Activated T-helper 1 cell treated with Interleukin-2 at 50 U/mL for 16 hours (primary cell): ENCODE data around the gene COG1.

ENCODE experiments used
- DNase-seq: peaks from one replicate; pipeline ENCODE4 v3.0.0-alpha.2; 2020; ENCODE audit warnings: low read depth

COG1 gene

DNA sequence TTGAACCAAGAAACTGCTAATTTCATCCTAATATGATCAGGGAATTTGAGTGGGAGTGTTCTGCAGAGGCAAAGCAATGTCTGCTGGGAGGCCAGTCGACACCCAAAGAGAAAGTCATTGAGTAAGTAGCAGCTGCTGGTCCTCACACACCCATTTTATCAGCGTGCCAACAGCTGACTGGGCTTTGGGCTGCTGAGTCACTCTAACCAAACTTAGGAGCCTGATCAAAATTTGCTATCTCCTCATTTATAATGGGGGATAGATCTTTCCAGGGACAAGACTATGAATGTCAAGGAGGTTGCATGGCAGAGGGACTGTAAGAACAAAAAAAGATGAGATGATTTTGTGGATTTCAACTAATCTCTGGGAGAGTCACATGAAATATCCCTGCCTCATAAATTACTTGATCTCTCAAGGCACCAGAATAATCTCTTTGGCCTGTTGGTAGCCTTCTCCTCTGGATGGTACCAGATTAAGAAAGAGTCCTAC is 35.9 kb downstream of the COG1 start:
- DNase-seq = no peak

DNA sequence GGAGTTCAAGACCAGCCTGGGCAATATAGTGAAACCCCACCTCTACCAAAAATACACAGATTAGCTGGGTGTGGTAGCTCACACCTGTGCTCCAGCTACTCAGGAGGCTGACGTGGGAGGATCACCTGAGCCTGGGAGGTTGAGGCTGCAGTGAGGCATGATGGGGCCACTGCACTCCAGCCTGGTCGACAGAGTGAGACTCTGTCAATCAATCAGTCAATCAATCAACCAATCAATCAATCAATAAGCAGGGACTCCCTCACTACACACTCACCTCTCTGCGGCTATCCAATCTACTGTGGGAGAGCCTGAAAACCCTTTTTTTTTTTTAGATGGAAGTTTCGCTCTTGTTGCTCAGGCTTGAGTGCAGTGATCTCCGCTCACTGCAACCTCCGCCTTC is 37.2 kb downstream of the COG1 start:
- DNase-seq = no peak

- DNase-seq = no peak
Observed at GRCh38 chr17:73231395-73231794, 38.5 kb downstream of the COG1 start.

DNA sequence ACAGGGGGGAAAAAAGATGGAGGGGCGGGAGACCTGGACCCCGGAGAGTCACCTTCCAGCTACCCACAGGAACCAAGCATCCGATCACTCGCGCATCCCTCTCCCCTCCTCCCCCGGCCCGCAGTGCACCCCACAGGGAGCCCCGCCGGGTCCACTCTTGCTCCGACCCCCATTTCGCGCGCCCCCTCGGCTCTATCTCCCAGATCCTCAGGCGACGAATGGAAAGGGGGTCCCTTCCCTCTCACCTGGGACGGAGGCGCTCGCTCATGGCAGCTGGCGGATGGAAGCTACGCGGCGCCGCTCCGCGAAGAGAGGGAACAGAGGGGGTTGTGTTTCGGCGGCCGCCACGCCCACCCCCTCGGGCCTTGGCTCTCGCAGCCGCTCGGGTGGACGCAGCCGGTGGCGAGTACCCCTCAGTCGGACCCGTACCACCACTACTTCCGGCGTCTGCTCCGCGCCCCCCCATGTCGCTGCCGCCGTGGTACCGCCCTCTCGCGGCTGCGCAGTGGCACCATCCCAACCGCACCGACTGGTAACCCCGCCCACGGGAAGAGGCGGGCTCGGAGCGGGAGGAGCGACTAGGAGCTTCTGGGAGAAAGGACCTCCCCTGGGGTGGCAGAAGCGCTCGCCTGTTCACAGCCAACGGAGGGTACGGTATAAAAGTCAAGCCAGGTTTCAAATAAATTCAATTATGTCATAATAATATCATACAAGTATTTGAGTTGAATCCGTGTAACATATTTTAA is 39.2 kb downstream of the COG1 start:
- DNase-seq = peak; percentile 96

DNA sequence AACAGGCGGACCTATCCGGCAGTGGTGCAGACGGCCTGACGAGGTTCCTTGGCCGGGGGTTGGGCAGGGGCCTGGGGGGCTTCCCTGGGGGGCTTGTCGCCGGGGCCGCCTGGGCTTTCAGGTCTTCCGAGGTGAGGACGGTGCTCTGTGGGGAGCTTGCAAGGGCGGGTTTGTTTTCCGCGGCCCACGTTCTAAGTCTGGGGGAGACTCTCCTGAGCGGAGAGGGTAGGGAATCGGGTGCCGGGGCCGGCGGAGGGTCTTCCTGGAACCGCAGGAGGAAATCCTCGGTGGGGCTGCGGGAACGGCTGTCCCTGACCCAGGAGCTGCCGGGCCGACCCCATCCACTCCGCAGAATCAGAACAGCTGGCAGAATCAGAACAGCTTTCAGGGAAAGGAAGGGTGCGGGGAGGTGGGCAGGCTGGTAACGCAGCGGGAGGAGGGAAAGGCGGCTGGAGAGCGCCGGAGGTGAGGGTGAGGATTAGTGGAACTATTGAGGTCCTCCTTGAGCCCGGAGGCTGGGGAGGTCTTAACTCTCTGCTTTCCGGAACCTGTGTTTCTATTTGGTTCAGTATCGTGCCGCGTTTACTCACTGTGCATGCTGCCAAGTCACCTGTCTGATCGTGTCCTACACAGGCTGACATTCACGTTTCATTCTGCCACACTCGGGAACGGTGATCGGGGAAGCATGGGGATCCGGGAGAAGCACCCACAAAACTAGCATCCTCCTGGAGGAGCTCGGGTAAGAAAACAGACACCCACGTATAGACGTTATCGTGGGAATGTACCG is 39.9 kb downstream of the COG1 start:
- no peak for DNase-seq

GRCh38 chr17:73234736-73235135 is 41.9 kb downstream of the COG1 start:
- no peak for DNase-seq

DNA sequence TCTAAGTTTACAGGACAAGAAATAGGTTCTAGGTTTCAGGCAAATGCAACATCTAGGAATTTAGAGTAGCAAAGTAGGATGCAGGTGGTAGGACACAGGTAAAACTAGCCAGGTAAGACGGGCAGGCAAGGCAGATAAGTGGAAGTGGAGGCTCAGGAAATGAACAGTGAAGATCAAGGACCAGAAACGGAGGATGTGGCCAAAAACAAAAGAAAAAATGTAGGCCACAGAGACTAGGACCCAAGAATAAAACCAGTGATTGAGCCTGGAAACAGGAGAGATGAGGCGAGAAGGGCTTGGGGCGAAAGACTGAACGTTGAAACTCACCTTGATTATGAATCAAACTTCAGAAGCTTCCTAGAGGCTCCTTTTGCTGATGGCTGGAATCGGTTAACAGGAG is 44.9 kb downstream of the COG1 start:
- DNase-seq = no peak

- DNase-seq = no peak
Observed at GRCh38 chr17:73240561-73240960, 47.7 kb downstream of the COG1 start.

DNA sequence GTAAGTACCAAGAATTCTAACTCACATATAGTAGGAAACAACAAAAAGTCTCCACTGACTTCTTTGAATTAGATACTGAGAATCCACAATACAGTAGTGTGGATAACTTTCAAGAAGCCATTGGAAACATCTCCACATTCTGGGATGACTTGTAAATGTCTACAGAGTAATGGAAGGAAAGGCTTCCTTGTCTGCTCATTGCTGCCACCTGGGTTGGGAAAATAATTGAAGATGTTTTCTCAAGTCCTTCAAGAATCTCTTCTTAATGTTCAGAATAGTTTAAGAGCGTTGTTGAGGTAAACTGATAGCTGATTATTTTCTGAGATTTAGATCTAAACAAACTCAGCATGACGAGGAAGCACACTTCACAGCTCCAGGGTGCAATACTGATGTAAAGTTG is 54.9 kb downstream of the COG1 start:
- no peak for DNase-seq

DNA sequence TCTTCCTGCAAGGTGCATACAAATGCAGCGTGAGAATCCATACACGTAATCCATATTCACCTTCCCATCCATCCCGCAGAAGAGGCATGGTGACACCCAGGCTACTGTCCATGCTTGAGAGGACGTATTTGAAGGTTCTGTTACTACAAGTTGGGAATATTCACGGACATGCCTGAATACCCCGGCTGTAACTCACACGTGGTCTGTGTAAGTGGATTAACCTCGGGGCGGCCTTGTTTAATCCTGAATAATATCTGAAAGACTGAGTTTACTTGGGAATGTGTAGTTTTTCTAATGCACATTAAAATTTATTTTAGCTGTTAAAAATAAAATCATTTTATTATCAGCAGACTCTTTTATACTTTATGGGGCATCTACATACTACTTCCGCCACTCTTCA is 55.7 kb downstream of the COG1 start:
- no peak for DNase-seq

DNA sequence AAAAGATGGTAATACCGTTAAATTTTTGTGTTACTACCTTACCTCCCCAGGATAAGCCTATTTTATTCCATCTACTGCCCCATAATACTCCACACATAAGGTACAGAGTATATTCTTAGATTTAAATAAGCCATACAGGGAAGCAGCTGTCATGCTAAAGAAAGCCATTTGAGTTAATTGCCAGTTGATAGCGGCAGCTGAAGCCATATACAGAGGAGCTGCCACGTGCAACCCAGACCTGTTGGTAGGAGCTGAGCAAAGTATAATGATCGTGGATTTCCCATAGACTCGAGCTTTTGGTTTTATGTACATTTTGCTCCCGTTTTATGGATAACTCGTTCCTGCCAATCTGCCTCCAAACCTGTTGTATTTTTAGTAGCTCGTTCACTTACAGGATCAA is 56.8 kb downstream of the COG1 start:
- no peak for DNase-seq

DNA sequence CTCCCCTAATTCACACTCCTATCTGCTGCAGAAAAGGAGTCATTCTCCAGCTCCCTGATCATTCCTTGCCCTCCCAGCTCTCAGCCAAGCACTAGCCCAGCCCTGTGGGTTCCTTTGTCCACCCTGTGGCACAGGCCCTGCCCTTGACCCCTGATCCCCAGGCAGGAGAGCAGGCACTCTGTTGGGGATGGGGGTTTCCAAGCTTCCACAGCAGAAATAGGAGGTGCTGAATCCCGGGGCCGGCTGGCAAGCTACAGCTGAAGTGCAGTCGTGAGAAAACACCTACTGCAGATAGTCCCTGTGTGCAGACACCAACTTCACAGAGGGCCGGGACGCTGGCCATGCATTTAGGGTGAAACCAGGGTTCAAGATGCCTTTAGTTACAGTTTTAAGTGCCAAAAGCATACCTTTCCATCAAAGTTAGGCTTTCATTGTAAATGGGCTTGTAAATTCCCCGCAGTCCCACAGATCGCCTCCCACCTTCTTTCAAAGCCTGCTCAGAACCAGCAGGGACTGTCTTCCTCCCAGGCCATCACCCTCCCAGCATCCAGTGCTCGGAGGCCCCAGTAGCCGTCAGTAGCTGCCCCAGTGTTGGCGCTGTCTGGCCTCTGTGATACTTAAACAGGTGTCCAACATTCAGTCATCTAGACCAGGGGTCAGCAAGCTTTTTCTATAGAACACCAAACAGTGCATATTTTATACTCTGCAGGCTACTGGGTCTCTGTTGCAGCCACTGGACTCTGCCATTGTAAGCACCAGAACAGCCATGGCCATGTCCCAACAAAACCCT is 58.2 kb downstream of the COG1 start:
- no peak for DNase-seq

DNA sequence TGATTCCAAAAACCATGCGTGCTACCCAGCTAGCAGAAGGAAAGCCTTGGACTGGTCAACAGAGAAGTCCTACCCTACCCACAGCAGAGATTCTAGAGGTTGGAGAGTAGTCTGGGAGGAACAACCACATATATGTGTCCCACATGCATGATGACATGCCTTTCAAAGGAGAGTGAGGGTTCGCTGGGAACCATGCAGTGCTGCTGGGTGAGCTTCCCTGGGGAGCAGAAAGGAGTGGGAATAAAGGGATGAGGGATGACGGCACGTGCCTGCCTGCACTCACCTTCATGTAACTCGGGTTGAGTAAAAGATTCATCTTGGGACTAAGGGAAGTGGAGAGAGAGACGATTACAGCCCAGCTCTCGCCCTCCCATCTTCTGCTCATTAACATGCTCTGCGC is 59.0 kb downstream of the COG1 start:
- no peak for DNase-seq

- peak; percentile 27 for DNase-seq
Observed at GRCh38 chr17:73255671-73256181, 62.9 kb downstream of the COG1 start.

DNA sequence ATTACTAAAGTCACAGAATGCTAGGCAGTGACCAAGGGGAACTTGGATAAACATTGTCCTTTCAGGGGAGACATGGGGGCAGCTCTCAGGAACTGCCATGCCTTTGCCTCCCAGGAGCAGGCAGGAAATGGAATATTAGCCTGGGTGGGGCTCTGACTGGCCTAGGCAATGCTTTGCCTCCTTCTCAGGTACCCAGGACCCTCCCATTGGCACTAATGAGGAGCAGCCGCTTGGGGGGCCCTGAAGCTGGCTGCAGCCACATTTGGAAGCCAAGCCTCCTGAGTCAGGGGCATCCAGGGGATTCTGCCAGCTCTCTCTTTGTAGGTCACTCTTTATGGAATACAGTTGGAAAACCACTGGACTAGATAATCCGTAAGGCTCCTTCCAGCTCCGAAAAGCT is 63.4 kb downstream of the COG1 start:
- no peak for DNase-seq

DNA sequence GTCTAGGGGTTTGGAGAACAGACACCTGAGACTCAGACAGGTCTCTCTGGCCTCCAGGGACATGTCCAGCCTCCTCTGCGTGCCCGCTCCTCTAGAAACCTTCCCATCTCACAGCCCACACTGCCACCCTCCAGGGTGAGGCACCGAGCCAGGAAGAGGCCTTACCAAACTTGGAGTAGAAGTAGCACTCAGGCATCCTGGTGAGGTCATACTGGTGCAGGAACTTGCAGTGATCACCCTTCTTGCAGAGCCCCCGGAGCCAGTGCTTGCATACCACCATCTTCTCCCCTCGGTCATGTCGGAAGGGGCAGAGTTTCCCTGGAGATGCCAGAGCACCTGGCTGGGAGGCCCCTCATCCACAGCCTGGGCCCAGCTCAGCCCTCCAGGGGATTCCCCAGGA is 64.7 kb downstream of the COG1 start:
- DNase-seq = no peak
